Prostate gland (tissue), 2 donors: ENCODE data around the gene B3GAT1.

ENCODE experiments used
- CTCF ChIP-seq, 4 experiments: fragments of 200-600 bp in 2 of 4; fragments of 450-650 bp in 2 of 4; sonication (generic) in 2 of 4; IDR thresholded peaks; 1 replicate in 3 of 4; 2 replicates in 1 of 4; pipeline ENCODE4 v1.5.1; 2016 to 2019; ENCODE audit warnings: antibody characterized with exemption in 4 of 4, mild to moderate bottlenecking in 2 of 4, moderate library complexity in 2 of 4
- POLR2A ChIP-seq: fragments of 450-650 bp; IDR thresholded peaks from one replicate; pipeline ENCODE4 v1.6.1; 2016; ENCODE audit warnings: antibody characterized with exemption, mild to moderate bottlenecking
- POLR2AphosphoS5 ChIP-seq: sonication (generic); formaldehyde crosslinking; IDR thresholded peaks from one replicate; pipeline ENCODE4 v1.6.1; 2017; ENCODE audit warnings: antibody characterized with exemption

- no peak for TF ChIP-seq CTCF (IDR thresholded peaks at IDR 0.05)
- no peak for TF ChIP-seq POLR2AphosphoS5
- no peak for TF ChIP-seq POLR2A
These were observed 69.3 kb downstream of the B3GAT1 start for GRCh38 chr11:134342572-134343340.
